Ectodermal cell (in vitro differentiated cells): ENCODE data around the gene AP4S1.

Source experiments
- H3K27ac ChIP-seq: 2 replicates; pipeline ENCODE4 v1.7.0; 2013; ENCODE audit warnings: mild to moderate bottlenecking, low read depth, low read length; ENCODE audit not compliant: insufficient read depth, poor library complexity, severe bottlenecking
- H3K27me3 ChIP-seq: 2 replicates; pipeline ENCODE4 v1.7.0; 2013; ENCODE audit warnings: mild to moderate bottlenecking, low read length; ENCODE audit not compliant: insufficient read depth, control insufficient read depth, poor library complexity, severe bottlenecking
- H3K36me3 ChIP-seq: one replicate; pipeline ENCODE4 v1.7.0; 2013; ENCODE audit warnings: low read length; ENCODE audit not compliant: control insufficient read depth, insufficient read depth
- H3K4me1 ChIP-seq: one replicate; pipeline ENCODE4 v1.7.0; 2013; ENCODE audit warnings: low read length; ENCODE audit not compliant: control insufficient read depth, insufficient read depth
- H3K4me3 ChIP-seq: 2 replicates; pipeline ENCODE4 v1.7.0; 2013; ENCODE audit warnings: low read depth, low read length, control low read depth; ENCODE audit not compliant: insufficient read depth
- H3K9me3 ChIP-seq: 2 replicates; pipeline ENCODE4 v1.7.0; 2013; ENCODE audit warnings: mild to moderate bottlenecking, low read length, moderate library complexity; ENCODE audit not compliant: control insufficient read depth
- WGBS, 2 experiments: methylation state at CpG; one replicate each; pipeline ENCODE4 v1.1.7; 2013; ENCODE audit warnings: missing lambda C conversion rate in 2 of 2; 5-methylcytosine and 5-hydroxymethylcytosine counted together

Gene AP4S1

GRCh38 chr14:31097081-31097480 is 71.6 kb downstream of the AP4S1 start:
- Histone ChIP-seq H3K27ac (no peak overlapping the region), H3K27me3 (no peaks in the 10 kb centered on the region), H3K4me3 (no peak overlapping the region), H3K4me1 (no peaks in the 10 kb centered on the region), H3K36me3 (peaks cover 12% of the 10 kb centered on the region), H3K9me3 (no peaks in the 10 kb centered on the region)
- 86 to 88% methylated on average over 1 of the region's 1 CpG for WGBS, 2 experiments

- H3K4me1 ChIP-seq = no peaks in the 10 kb centered on the region
- peaks cover 49% of the 10 kb centered on the region for H3K36me3 ChIP-seq
- no peaks in the 10 kb centered on the region for H3K27me3 ChIP-seq
- H3K4me3 ChIP-seq = no peak overlapping the region
- WGBS, 2 experiments = 93 to 100% methylated on average over 3 of the region's 3 CpGs
- no peaks in the 10 kb centered on the region for H3K9me3 ChIP-seq
- H3K27ac ChIP-seq = no peak overlapping the region
Measured at GRCh38 chr14:31106768-31107167, 81.3 kb downstream of the AP4S1 start.

- H3K27ac ChIP-seq = no peak overlapping the region
- WGBS, 2 experiments = 92 to 94% methylated on average over 10 of the region's 11 CpGs
- H3K27me3 ChIP-seq = no peaks in the 10 kb centered on the region
- H3K4me3 ChIP-seq = no peak overlapping the region
- H3K9me3 ChIP-seq = no peaks in the 10 kb centered on the region
- H3K36me3 ChIP-seq = peaks cover 41% of the 10 kb centered on the region
- no peaks in the 10 kb centered on the region for H3K4me1 ChIP-seq
Measured at GRCh38 chr14:31109257-31109656, 83.8 kb downstream of the AP4S1 start.

GRCh38 chr14:31110872-31111271 is 85.4 kb downstream of the AP4S1 start:
- 94 to 100% methylated on average over 1 of the region's 2 CpGs for WGBS, 2 experiments
- no peak overlapping the region for H3K27ac ChIP-seq
- H3K36me3 ChIP-seq = peaks cover 31% of the 10 kb centered on the region
- no peaks in the 10 kb centered on the region for H3K27me3 ChIP-seq
- no peak overlapping the region for H3K4me3 ChIP-seq
- no peaks in the 10 kb centered on the region for H3K4me1 ChIP-seq
- no peaks in the 10 kb centered on the region for H3K9me3 ChIP-seq

- H3K4me3 ChIP-seq = no peak overlapping the region
Measured at GRCh38 chr14:31113794-31114193, 88.3 kb downstream of the AP4S1 start.

GRCh38 chr14:31118892-31119291 is 93.4 kb downstream of the AP4S1 start:
- H3K36me3 ChIP-seq = peaks cover 63% of the 10 kb centered on the region
- H3K4me1 ChIP-seq = no peaks in the 10 kb centered on the region
- H3K27ac ChIP-seq = no peak overlapping the region
- H3K4me3 ChIP-seq = no peak overlapping the region
- no peaks in the 10 kb centered on the region for H3K27me3 ChIP-seq
- WGBS, 2 experiments = 95% methylated on average over 3 of the region's 3 CpGs
- no peaks in the 10 kb centered on the region for H3K9me3 ChIP-seq

More at GRCh38 chr14:31113794-31114193, 88.3 kb downstream of the AP4S1 start:
- H3K9me3 ChIP-seq = no peaks in the 10 kb centered on the region
- H3K36me3 ChIP-seq = peaks cover 43% of the 10 kb centered on the region
- H3K27me3 ChIP-seq = no peaks in the 10 kb centered on the region
- no peak overlapping the region for H3K27ac ChIP-seq
- WGBS, 2 experiments = 91 to 94% methylated on average over 3 of the region's 3 CpGs
- H3K4me1 ChIP-seq = no peaks in the 10 kb centered on the region

GRCh38 chr14:31122098-31122611 is 96.7 kb downstream of the AP4S1 start:
- 91 to 95% methylated on average over 8 of the region's 8 CpGs for WGBS, 2 experiments
- Histone ChIP-seq H3K27me3 (no peaks in the 10 kb centered on the region), H3K9me3 (no peaks in the 10 kb centered on the region), H3K4me1 (no peaks in the 10 kb centered on the region), H3K36me3 (peaks cover 53% of the 10 kb centered on the region), H3K27ac (no peak overlapping the region), H3K4me3 (no peak overlapping the region)

- no peak overlapping the region for H3K4me3 ChIP-seq
- no peaks in the 10 kb centered on the region for H3K9me3 ChIP-seq
- H3K27ac ChIP-seq = no peak overlapping the region
- H3K36me3 ChIP-seq = peaks cover 60% of the 10 kb centered on the region
- 74 to 80% methylated on average over 4 of the region's 4 CpGs for WGBS, 2 experiments
- no peaks in the 10 kb centered on the region for H3K4me1 ChIP-seq
- no peaks in the 10 kb centered on the region for H3K27me3 ChIP-seq
Measured at GRCh38 chr14:31122921-31123320, 97.5 kb downstream of the AP4S1 start.

GRCh38 chr14:31124197-31124596 is 98.7 kb downstream of the AP4S1 start:
- 89 to 98% methylated on average over 3 of the region's 3 CpGs for WGBS, 2 experiments
- Histone ChIP-seq H3K27me3 (no peaks in the 10 kb centered on the region), H3K36me3 (peaks cover 56% of the 10 kb centered on the region), H3K4me3 (no peak overlapping the region), H3K27ac (no peak overlapping the region), H3K9me3 (no peaks in the 10 kb centered on the region), H3K4me1 (no peaks in the 10 kb centered on the region)

GRCh38 chr14:31125231-31125630 is 99.8 kb downstream of the AP4S1 start:
- no peak overlapping the region for H3K27ac ChIP-seq
- no peak overlapping the region for H3K4me3 ChIP-seq
- 94 to 95% methylated on average over 6 of the region's 6 CpGs for WGBS, 2 experiments
- H3K36me3 ChIP-seq = peaks cover 47% of the 10 kb centered on the region
- no peaks in the 10 kb centered on the region for H3K4me1 ChIP-seq
- H3K9me3 ChIP-seq = no peaks in the 10 kb centered on the region
- no peaks in the 10 kb centered on the region for H3K27me3 ChIP-seq

- H3K4me1 ChIP-seq = no peaks in the 10 kb centered on the region
- H3K4me3 ChIP-seq = no peak overlapping the region
- no peaks in the 10 kb centered on the region for H3K9me3 ChIP-seq
- peaks cover 38% of the 10 kb centered on the region for H3K36me3 ChIP-seq
- H3K27ac ChIP-seq = no peak overlapping the region
- H3K27me3 ChIP-seq = no peaks in the 10 kb centered on the region
- WGBS, 2 experiments = 91 to 92% methylated on average over 7 of the region's 7 CpGs
Measured at GRCh38 chr14:31126680-31127079, 101.2 kb downstream of the AP4S1 start.
